A549 (cell line): ENCODE measurements around the gene ABHD6. TPM values are rescaled to one million over a fixed set of nuclear protein-coding genes. Genes with fewer than 3 reads are reported as not detected.

ENCODE experiments used
- ATAC-seq, 2 experiments: fragments of 200-7000 bp in 1 of 2; fragments of >200 bp in 1 of 2; cut with Nextera tagmentation in 1 of 2; cut with Tn5 transposase in 1 of 2; 3 replicates each; pipeline versions ENCODE4 v1.8.0 to v1.9.1; 2018 to 2020; ENCODE audit warnings: mild to moderate bottlenecking in 1 of 2, moderate library complexity in 1 of 2
- CTCF ChIA-PET: fragments of 300-600 bp; sonication (Branson Sonifier 250); formaldehyde crosslinking; extraction: SDS; loops from one replicate; lab custom pipeline; 2021; ENCODE audit warnings: antibody characterized with exemption, inconsistent platforms; lab: Yijun Ruan, JAX
- POLR2A ChIA-PET: fragments of 350-600 bp; formaldehyde crosslinking; extraction: SDS; loops from one replicate; lab custom pipeline; 2021; ENCODE audit warnings: antibody characterized with exemption, inconsistent platforms; lab: Yijun Ruan, JAX
- DNase-seq, 2 experiments: peaks; one replicate each; pipeline versions ENCODE4 v3.0.0 to v3.0.0-alpha.2; 2011 to 2016; ENCODE audit warnings: low read depth in 1 of 2, low spot score in 1 of 2
- FAIRE-seq: peaks from 2 replicates; lab custom pipeline; 2011; peaks lifted over from hg19 to GRCh38; lab: Jason Lieb, UNC
- H3K27ac ChIP-seq, 2 experiments: fragments of >200 bp; sonication (Bioruptor Twin); formaldehyde crosslinking; 3 replicates each; pipeline ENCODE4 v1.5.1; 2016 to 2017
- H3K4me1 ChIP-seq: fragments of >200 bp; sonication (Bioruptor Twin); formaldehyde crosslinking; 3 replicates; pipeline ENCODE4 v1.6.1; 2016
- H3K4me2 ChIP-seq: fragments of >200 bp; sonication (Bioruptor Twin); formaldehyde crosslinking; 3 replicates; pipeline ENCODE4 v1.6.1; 2016
- H3K4me3 ChIP-seq: fragments of >200 bp; sonication (Bioruptor Twin); formaldehyde crosslinking; 3 replicates; pipeline ENCODE4 v1.5.1; 2016
- H3K9me3 ChIP-seq: fragments of >200 bp; sonication (Bioruptor Twin); formaldehyde crosslinking; 3 replicates; pipeline ENCODE4 v1.6.1; 2016
- ATOH8 ChIP-seq: fragments of 250-450 bp; sonication (Bioruptor Pico); IDR thresholded peaks from 2 replicates; pipeline ENCODE4 v1.5.0; 2020; ENCODE audit warnings: low read depth, mild to moderate bottlenecking, moderate library complexity
- CBX2 ChIP-seq: fragments of 200-600 bp; sonication (generic); IDR thresholded peaks from 2 replicates; pipeline ENCODE4 v1.6.1; 2016; ENCODE audit warnings: low read depth, mild to moderate bottlenecking, borderline replicate concordance
- CEBPB ChIP-seq, 2 experiments: fragments of >200 bp in 1 of 2; sonication (Bioruptor Twin) in 1 of 2; formaldehyde crosslinking in 1 of 2; IDR thresholded peaks; 2 replicates each; pipeline ENCODE4 v1.6.1; 2012 to 2016
- EHF ChIP-seq: fragments of 250-450 bp; sonication (Bioruptor Pico); IDR thresholded peaks from 2 replicates; pipeline ENCODE4 v1.5.0; 2020; ENCODE audit warnings: mild to moderate bottlenecking
- ELK1 ChIP-seq: fragments of 150-350 bp; IDR thresholded peaks from 2 replicates; pipeline ENCODE4 v1.6.1; 2014; ENCODE audit warnings: low read depth, mild to moderate bottlenecking, low read length
- ESRRA ChIP-seq: fragments of 150-350 bp; IDR thresholded peaks from 2 replicates; pipeline ENCODE4 v1.6.1; 2014; ENCODE audit warnings: mild to moderate bottlenecking, low read length, borderline replicate concordance
- FOSL2 ChIP-seq, 2 experiments: fragments of 450-650 bp in 1 of 2; fragments of >200 bp in 1 of 2; sonication (Bioruptor Twin) in 1 of 2; formaldehyde crosslinking; IDR thresholded peaks; 2 replicates each; pipeline versions ENCODE4 v1.5.0 to v1.6.1; 2016 to 2020; ENCODE audit warnings: mild to moderate bottlenecking in 1 of 2, moderate library complexity in 1 of 2
- HDAC2 ChIP-seq: fragments of 200-600 bp; sonication (generic); IDR thresholded peaks from 2 replicates; pipeline ENCODE4 v1.6.1; 2016
- HOXB5 ChIP-seq: fragments of 250-450 bp; sonication (Bioruptor Pico); IDR thresholded peaks from 2 replicates; pipeline ENCODE4 v1.5.0; 2020; ENCODE audit warnings: mild to moderate bottlenecking, moderate library complexity
- JUN ChIP-seq, 2 experiments: fragments of >200 bp; sonication (Bioruptor Twin); formaldehyde crosslinking; IDR thresholded peaks; 2 replicates in 1 of 2; 3 replicates in 1 of 2; pipeline ENCODE4 v1.6.1; 2016 to 2017
- KDM1A ChIP-seq: fragments of 200-600 bp; sonication (generic); IDR thresholded peaks from 2 replicates; pipeline ENCODE4 v1.6.1; 2016; ENCODE audit warnings: low read depth, mild to moderate bottlenecking
- MAFK ChIP-seq: fragments of 450-650 bp; IDR thresholded peaks from 2 replicates; pipeline ENCODE4 v1.6.1; 2014; ENCODE audit not compliant: partially characterized antibody
- NFE2L2 ChIP-seq: fragments of 150-350 bp; conservative IDR thresholded peaks from 2 replicates; pipeline ENCODE4 v1.6.1; 2014; ENCODE audit warnings: low read length
- NPAS2 ChIP-seq: fragments of 250-450 bp; sonication (Bioruptor Pico); IDR thresholded peaks from 2 replicates; pipeline ENCODE4 v1.8.0; 2022; ENCODE audit warnings: mild to moderate bottlenecking, moderate library complexity, borderline replicate concordance
- NR3C1 ChIP-seq: fragments of >200 bp; sonication (Bioruptor Twin); formaldehyde crosslinking; IDR thresholded peaks from 3 replicates; pipeline ENCODE4 v1.6.1; 2017
- PBX3 ChIP-seq: IDR thresholded peaks from 2 replicates; pipeline ENCODE4 v1.6.1; 2012
- POLR2A ChIP-seq: IDR thresholded peaks from 2 replicates; pipeline ENCODE4 v1.6.1; 2012; ENCODE audit warnings: mild to moderate bottlenecking, low read length
- POLR2AphosphoS2 ChIP-seq: conservative IDR thresholded peaks from 2 replicates; pipeline ENCODE4 v1.6.1; 2012; ENCODE audit warnings: low read length, improper control_type of control experiment, inconsistent platforms
- RAD21 ChIP-seq, 2 experiments: fragments of >200 bp in 1 of 2; sonication (Bioruptor Twin) in 1 of 2; formaldehyde crosslinking in 1 of 2; IDR thresholded peaks in 1 of 2; conservative IDR thresholded peaks in 1 of 2; 2 replicates in 1 of 2; 3 replicates in 1 of 2; pipeline ENCODE4 v1.6.1; 2012 to 2018; ENCODE audit warnings: inconsistent platforms in 1 of 2
- RFX5 ChIP-seq: fragments of 450-650 bp; IDR thresholded peaks from 2 replicates; pipeline ENCODE4 v1.7.1; 2014; ENCODE audit warnings: antibody characterized with exemption, mild to moderate bottlenecking, moderate library complexity
- SMC3 ChIP-seq: fragments of >200 bp; sonication (Bioruptor Twin); formaldehyde crosslinking; IDR thresholded peaks from 3 replicates; pipeline ENCODE4 v1.6.1; 2018; ENCODE audit warnings: inconsistent platforms
- SREBF2 ChIP-seq: fragments of 450-650 bp; IDR thresholded peaks from 2 replicates; pipeline ENCODE4 v1.6.1; 2014; ENCODE audit warnings: mild to moderate bottlenecking, moderate library complexity
- TP53 ChIP-seq: fragments of 250-450 bp; sonication (Bioruptor Pico); IDR thresholded peaks from 2 replicates; pipeline ENCODE4 v1.5.0; 2021; ENCODE audit warnings: mild to moderate bottlenecking, moderate library complexity
- ZNF302 ChIP-seq: fragments of 250-450 bp; sonication (Bioruptor Pico); IDR thresholded peaks from 2 replicates; pipeline ENCODE4 v1.9.0; 2021; ENCODE audit warnings: inconsistent platforms, mild to moderate bottlenecking, moderate library complexity
- WGBS: methylation state at CpG from one replicate; pipeline ENCODE4 v1.1.6; 2017; ENCODE audit errors: missing lambda C conversion rate; 5-methylcytosine and 5-hydroxymethylcytosine counted together
- polyA plus RNA-seq, 4 experiments: library from polyadenylated mRNA; depleted of rRNA in 3 of 4; stranded (reverse); fragments of >200 nt; fragmentation: RNase III in 1 of 4; extraction: RNeasy Plus Mini Kit Qiagen cat#74134 plus additional on column Dnase treatment in 1 of 4; gene quantifications; 2 replicates in 3 of 4; 3 replicates in 1 of 4; pipeline ENCODE4 v1.2.3, GENCODE V29; 2011 to 2017

Gene ABHD6
- polyA plus RNA-seq, 2 of the 4 experiments (the other 2 are of a cell fraction) = 6.6 to 10.1 TPM

GRCh38 chr3:58251631-58252035 is 14.0 kb downstream of the ABHD6 start:
- no peaks in the 10 kb centered on the region for H3K9me3 ChIP-seq
- FAIRE-seq (no peak), DNase-seq (no peak), ATAC-seq (no peak)
- CTCF ChIA-PET = interaction anchor here (2.2 kb wide), 1 partner anchor 49 kb away, joined by 7 read pairs; no protein-coding TSS in a partner anchor
- no peak overlapping the region for H3K27ac ChIP-seq
- TF ChIP-seq JUN (IDR thresholded peaks at IDR 0.05) (no peak), ATOH8 (CRISPR knock-in tag) (no peak), CBX2 (no peak), POLR2A (no peak), EHF (CRISPR knock-in tag) (no peak), CEBPB (IDR thresholded peaks at IDR 0.05) (no peak), TP53 (no peak), MAFK (no peak)
- H3K4me2 ChIP-seq = no peak overlapping the region
- no peak overlapping the region for H3K4me3 ChIP-seq
- no peaks in the 10 kb centered on the region for H3K4me1 ChIP-seq
- POLR2A ChIA-PET = no interaction called here
- WGBS = 83% methylated on average over 3 of the region's 3 CpGs

GRCh38 chr3:58254144-58254543 is 16.6 kb downstream of the ABHD6 start:
- ChIA-PET CTCF (interaction anchor here (1.1 kb wide), 1 partner anchor 37 kb away, joined by 5 read pairs; no protein-coding TSS in a partner anchor), POLR2A (no interaction called here)
- TF ChIP-seq ELK1 (no peak), ZNF302 (no peak), NR3C1 (no peak), NFE2L2 (no peak), KDM1A (no peak), SREBF2 (no peak), POLR2AphosphoS2 (no peak), CBX2 (no peak), RFX5 (no peak), HDAC2 (no peak), RAD21 (conservative IDR thresholded peaks at IDR 0.05 in 1 of 2, IDR thresholded peaks at IDR 0.05 in 1 of 2) (no peak), JUN (IDR thresholded peaks at IDR 0.05) (no peak), FOSL2 (IDR thresholded peaks at IDR 0.05) (no peak), FOSL2 (CRISPR knock-in tag; IDR thresholded peaks at IDR 0.05) (no peak), SMC3 (no peak), ESRRA (no peak), NPAS2 (CRISPR knock-in tag) (no peak), TP53 (no peak), EHF (CRISPR knock-in tag) (no peak)
- WGBS = 85% methylated on average over 4 of the region's 4 CpGs
- ATAC-seq (no peak), FAIRE-seq (no peak), DNase-seq (no peak)
- H3K4me1 ChIP-seq = no peaks in the 10 kb centered on the region
- H3K27ac ChIP-seq = no peak overlapping the region
- H3K4me3 ChIP-seq = no peak overlapping the region
- no peak overlapping the region for H3K4me2 ChIP-seq
- H3K9me3 ChIP-seq = no peaks in the 10 kb centered on the region

GRCh38 chr3:58256061-58256460 is 18.5 kb downstream of the ABHD6 start:
- POLR2A ChIA-PET = no interaction called here
- ATAC-seq = no peak
- Histone ChIP-seq H3K4me1 (peaks cover 9% of the 10 kb centered on the region), H3K9me3 (no peaks in the 10 kb centered on the region), H3K27ac (no peak overlapping the region), H3K4me3 (no peak overlapping the region)
- FAIRE-seq = no peak
- no peak for DNase-seq
- TF ChIP-seq ATOH8 (CRISPR knock-in tag) = no peak
- TF ChIP-seq HOXB5 (CRISPR knock-in tag) = no peak
- no peak for TF ChIP-seq PBX3
- TF ChIP-seq, all 56 proteins: peak for 0
- no peak overlapping the region for H3K4me2 ChIP-seq
- WGBS = 70% methylated on average over 1 of the region's 1 CpG
- CTCF ChIA-PET = no interaction called here
